Spleen (tissue), 7 donors: ENCODE data around the gene SLC38A7.

ENCODE experiments used
- CTCF ChIP-seq, 11 experiments: fragments of 200-600 bp in 7 of 11; fragments of 450-650 bp in 4 of 11; sonication (generic) in 4 of 11; IDR thresholded peaks in 8 of 11; conservative IDR thresholded peaks in 3 of 11; 1 replicate in 7 of 11; 2 replicates in 4 of 11; pipeline versions ENCODE4 v1.4.0 to v1.8.0; 2016 to 2021; ENCODE audit warnings: antibody characterized with exemption in 11 of 11, inconsistent platforms in 4 of 11, mild to moderate bottlenecking in 1 of 11
- POLR2A ChIP-seq, 3 donors: fragments of 450-650 bp; IDR thresholded peaks; one replicate each; pipeline ENCODE4 v1.5.1; 2017; ENCODE audit warnings: antibody characterized with exemption in 3 of 3, mild to moderate bottlenecking in 1 of 3
- donor health status: DM: no; HTN: no; CAD: no; lungs with moderate emphysema.
- donor health status: DM: no; HTN: no; CAD: no.
- donor health status: DM: no; HTN: no; CAD: no.

GRCh38 chr16:58634265-58634802 lies 50.2 kb downstream of the SLC38A7 start:
- no peak for TF ChIP-seq CTCF (IDR thresholded peaks at IDR 0.05 in 8 of 11, conservative IDR thresholded peaks at IDR 0.05 in 3 of 11)
- no peak for TF ChIP-seq POLR2A (IDR thresholded peaks at IDR 0.05)
